ENCODE results near the gene OXA1L.
A peak's percentile ranks its signal among the peaks of the same experiment; 100 is the strongest.
"Not testable (repeated sequence)": the region's sequence is repeated elsewhere in the genome, so short reads cannot be mapped to it uniquely, and the experiment has no call there.

Gene OXA1L

DNA sequence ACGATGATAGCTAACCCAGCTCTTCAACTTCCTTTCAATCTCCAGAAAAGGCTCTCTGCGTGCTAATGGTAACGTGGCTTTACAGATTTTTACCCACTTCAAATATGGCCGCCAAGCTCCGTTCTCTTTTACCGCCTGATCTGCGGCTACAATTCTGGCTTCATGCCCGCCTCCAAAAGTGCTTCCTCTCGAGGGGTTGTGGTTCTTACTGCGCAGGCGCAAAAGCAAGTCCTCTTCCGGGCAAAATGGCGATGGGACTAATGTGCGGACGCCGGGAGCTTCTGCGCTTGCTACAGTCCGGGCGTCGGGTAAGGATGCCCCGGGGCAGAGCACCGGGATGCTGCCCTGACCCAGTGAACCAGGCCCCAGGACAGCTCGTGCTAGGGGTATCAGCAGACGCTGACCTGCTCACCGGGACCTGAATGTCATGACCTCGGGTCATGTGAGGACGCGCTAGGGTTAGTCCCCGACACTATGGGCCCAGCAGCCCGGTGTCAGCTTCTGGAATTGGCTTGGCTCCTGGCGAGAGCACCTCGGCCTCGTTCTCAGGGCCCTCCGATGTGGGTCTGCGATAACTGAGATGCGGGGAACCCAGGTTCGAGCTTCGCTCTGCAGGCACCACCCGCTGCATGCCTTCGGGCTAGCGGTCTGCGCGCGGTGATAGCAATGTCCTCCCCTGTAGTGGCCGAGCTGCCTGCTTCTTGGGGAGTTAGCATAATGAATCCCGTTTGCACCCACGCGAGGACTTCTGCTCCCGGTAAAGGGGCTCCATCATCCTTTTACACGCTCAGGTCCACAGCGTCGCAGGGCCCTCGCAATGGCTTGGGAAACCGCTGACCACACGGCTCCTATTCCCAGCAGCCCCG lies at the start of gene OXA1L:
OXA1L (plus strand) TSS at position 232 of the 866 bp plus-strand sequence; CDS start at position 246, 14 bp downstream.
- DNase-seq: peak; percentile 95

GRCh38 chr14:22718091-22718490 lies 48.4 kb upstream of the OXA1L start:
- DNase-seq: no peak

GRCh38 chr14:22721213-22721612 lies 45.3 kb upstream of the OXA1L start:
- DNase-seq: no peak

- DNase-seq: no peak
Measured at GRCh38 chr14:22723815-22724214, 42.7 kb upstream of the OXA1L start.

- not testable (repeated sequence) for DNase-seq
Measured at GRCh38 chr14:22724847-22725246, 41.6 kb upstream of the OXA1L start.

DNA sequence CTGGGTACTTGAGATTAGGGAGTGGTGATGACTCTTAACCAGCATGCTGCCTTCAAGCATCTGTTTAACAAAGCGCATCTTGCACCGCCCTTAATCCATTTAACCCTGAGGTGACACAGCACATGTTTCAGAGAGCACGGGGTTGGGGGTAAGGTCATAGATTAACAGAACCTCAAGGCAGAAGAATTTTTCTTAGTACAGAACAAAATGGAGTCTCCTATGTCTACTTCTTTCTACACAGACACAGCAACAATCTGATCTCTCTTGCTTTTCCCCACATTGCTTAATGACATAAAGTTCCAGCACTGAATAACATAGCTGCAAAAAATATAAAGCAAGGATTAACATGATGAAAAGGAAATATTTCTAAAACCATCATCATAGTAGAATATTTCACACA lies 41.1 kb upstream of the OXA1L start:
- not testable (repeated sequence) for DNase-seq

DNA sequence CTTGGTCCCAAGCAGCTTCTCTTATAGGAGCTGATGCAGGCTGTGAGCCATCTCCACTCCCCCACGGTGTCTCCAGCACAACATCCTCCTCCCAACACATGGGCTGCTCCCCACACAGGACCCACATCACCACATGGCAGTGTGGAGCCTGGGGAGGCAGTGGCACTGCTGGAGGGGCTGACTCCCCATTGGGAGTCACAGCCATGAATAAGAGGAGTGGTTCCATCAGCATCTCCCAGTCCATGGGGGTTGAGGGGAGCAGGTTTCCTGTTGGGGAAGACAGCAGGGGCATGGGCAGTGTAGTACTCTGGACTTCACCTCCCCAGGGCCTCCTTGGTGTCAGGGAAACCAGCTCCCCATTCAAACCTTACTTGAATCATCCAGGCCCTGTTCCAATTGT lies 40.5 kb upstream of the OXA1L start:
- DNase-seq: no peak

GRCh38 chr14:22732062-22732461 lies 34.4 kb upstream of the OXA1L start:
- not testable (repeated sequence) for DNase-seq

DNA sequence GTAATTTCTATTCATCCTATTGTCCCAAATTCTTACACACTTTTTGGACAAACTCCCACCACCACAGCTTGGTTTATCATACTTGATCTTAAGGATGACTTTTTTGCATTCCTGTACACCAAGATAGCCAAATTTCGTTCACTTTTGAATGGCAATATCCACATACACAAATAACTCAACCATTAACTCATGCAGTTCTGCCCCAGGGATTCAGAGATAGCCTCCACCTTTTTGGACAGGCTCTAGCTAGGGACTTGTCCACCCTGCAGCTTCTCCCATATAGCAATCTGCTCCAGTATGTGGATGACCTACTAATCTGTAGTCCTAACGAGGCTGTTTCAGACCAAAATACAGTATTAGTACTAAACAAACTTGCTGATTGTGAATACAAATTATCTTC lies 32.7 kb upstream of the OXA1L start:
- no peak for DNase-seq

- DNase-seq: no peak
Measured at GRCh38 chr14:22735096-22735495, 31.4 kb upstream of the OXA1L start.

GRCh38 chr14:22736384-22736783 lies 30.1 kb upstream of the OXA1L start:
- DNase-seq: not testable (repeated sequence)

DNA sequence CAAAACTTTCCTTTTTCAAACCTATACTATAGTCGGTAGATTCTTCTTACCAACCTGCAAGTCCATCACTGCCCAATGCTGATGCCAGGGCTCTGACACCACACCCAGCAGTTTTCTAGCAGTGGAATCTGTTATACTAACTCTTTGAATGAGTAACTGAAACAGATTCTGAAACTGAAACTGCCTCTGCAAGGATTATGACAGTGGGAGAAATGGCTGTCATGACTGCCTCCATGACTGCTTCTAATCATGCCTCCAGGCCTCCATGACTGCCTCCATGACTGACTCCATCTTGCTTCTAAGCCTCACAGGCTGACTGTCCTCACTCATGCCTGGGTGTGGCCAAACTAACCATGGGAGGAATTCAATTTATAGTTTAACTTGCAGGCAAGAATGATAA lies 29.4 kb upstream of the OXA1L start:
- DNase-seq: no peak

GRCh38 chr14:22739423-22739822 lies 27.1 kb upstream of the OXA1L start:
- no peak for DNase-seq

DNA sequence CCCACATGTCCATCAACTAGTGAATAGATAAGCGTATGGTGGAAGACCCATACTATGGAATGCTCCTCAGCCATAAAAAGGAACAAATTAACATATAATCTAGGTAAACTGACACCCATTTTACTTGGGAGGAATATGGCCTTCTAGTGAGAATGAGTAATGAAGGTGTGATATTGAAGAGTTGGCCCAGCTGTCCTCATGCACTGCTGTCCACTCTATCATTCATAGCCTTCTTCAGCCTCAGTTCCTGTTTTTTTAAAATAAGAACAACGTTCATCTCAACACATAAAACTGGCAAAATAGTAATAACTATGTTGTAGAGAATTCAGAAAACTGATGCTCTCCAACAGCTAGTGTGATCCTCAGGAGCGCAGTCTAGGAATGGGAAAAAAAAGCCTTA lies 26.5 kb upstream of the OXA1L start:
- DNase-seq: no peak

DNA sequence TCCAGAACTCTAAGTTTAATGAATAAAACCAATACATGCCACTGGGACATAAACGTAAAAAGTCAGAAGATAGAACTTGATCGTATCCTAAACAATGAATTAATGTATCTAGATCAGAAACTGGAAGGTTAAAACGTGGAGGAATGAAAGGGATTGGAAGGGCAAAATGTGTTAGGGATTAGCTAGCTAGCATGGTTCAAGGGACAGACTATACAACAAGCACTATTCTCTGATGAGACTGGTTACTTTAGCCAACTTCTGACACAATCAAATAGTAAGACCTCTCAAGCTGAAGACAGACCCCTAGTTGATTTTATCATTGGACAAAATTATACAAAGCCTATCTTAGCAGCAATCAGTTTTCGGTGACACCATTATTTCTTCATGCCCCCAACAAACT lies 18.7 kb upstream of the OXA1L start:
- DNase-seq: no peak

DNA sequence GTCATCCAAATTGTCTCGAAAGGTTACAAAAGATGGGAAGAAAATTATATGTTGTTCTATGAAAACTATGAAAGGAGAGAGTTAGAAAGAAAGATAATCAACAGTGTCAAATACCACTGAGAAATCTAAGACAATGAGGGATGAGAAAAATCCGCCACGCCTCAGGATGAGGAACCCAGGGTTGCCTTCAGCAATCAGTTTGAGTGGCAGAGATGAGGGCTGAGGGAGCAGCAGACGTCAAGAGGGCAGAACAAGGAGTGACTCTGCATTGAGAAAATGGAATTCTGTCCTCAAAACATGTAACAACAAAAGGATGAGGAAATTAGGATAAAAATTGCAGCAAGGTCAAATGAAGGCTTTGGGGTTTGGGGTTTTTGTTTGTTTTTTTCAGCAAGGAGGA lies 18.3 kb upstream of the OXA1L start:
- no peak for DNase-seq

GRCh38 chr14:22748631-22749068 lies 17.8 kb upstream of the OXA1L start:
- no peak for DNase-seq

DNA sequence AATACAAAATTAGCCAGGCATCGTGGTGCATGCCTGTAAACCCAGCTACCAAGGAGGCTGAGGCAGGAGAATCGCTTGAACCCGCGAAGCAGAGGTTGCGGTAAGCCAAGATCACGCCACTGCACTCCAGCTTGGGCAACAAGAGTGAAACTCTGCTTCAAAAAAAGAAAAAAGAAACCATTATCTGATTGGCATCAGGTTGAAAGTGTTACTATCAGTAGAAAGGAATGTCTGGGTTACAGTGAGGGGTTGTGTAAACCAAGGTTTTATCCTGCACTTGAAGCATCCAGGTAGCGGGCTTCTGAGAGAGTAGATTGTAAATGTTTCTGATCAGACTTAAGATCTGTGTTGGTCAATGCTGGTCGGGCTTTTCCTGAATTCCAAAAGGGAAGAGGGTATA lies 14.1 kb upstream of the OXA1L start:
- no peak for DNase-seq

- no peak for DNase-seq
Measured at GRCh38 chr14:22753586-22753985, 12.9 kb upstream of the OXA1L start.

DNA sequence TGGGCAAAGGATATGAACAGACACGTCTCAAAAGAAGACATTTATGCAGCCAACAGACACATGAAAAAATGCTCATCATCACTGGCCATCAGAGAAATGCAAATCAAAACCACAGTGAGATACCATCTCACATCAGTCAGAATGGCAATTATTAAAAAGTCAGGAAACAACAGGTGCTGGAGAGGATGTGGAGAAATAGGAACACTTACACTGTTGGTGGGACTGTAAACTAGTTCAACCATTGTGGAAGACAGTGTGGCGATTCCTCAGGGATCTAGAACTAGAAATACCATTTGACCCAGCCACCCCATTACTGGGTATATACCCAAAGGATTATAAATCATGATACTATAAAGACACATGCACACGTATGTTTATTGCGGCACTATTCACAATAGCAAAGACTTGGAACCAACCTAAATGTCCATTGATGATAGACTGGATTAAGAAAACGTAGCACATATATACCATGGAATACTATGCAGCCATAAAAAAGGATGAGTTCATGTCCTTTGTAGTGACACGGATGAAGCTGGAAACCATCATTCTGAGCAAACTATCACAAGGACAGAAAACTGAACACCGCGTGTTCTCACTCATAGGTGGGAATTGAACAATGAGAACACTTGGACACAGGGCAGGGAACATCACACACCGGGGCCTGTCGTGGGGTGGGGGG lies 8.4 kb upstream of the OXA1L start:
- DNase-seq: not testable (repeated sequence)

DNA sequence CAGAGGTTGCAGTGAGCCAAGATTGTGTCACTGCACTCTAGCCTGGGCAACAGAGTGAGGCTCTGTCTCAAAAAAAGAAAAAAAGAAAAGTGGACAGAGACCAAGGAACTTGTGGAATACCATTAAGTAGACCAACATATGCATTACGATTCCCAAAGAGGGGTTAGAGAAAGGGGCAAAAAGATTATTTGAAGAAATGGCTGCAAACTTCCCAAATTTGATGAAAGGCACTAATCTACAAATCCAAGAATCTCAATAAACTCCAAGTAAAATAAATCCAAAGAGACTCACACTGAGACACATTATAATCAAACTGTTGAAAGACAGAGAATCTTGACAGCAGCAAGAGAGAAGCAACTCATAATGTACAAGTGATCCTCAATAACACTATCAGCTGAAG lies 4.8 kb upstream of the OXA1L start:
- no peak for DNase-seq

GRCh38 chr14:22764382-22764781 lies 2.1 kb upstream of the OXA1L start:
- no peak for DNase-seq

DNA sequence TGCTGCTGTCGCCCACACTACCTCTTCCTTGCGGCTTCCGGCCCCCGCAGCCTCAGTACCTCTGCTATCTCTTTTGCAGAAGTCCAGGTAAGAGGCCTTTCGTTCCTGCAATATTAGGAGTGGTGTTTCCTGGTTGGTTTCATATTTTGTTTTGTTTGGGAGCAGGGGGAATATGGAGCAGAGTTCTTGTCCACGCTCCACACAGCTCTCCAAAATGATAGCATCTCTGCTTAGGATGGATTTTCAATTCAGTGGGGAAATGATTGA lies 768 bp downstream of the OXA1L start:
- DNase-seq: no peak

DNA sequence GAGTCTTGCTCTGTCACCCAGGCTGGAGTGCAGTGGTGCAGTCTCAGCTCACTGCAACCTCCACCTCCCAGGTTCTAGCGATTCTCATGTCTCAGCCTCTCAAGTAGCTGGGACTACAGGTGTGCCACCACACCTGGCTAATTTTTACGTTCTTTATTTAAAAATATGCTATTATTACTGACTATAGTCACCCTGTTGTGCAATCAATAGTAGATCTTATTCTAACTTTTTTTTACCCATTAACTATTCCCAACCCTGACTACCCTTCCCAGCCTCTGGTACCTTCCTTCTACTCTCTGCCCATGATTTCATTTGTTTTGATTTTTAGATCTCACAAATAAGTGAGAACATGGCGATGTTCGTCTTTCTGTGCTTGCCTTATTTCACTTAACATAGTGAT lies 2.5 kb downstream of the OXA1L start:
- no peak for DNase-seq

DNA sequence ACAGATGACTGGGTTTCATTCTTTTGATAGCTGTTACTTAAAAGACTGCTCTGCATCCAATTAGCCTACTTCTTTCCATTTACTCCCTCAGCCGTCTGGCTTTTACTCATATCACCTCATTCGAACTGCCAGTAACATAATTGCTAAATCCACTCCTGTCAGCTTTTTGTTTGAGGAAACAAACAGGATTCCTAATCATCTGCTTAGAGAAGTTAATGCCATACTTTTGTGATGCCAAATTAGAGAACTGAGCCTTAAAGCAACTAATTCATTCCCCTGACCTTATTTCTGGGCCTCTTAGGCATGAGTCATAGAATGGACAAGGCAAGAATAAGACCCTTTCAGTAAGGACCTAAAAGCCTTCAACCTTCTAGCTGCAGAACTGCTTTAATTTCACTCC lies 2.9 kb downstream of the OXA1L start:
- no peak for DNase-seq
